Panc1 (cell line): ENCODE data around the gene PRMT6. TPM values are rescaled to one million over a fixed set of nuclear protein-coding genes. Genes with fewer than 3 reads are reported as not detected.
"Not testable (repeated sequence)": the region's sequence is repeated elsewhere in the genome, so short reads cannot be mapped to it uniquely, and the experiment has no call there.

Experiments
- ATAC-seq: fragments of 200-7000 bp; cut with Tn5 transposase; 2 replicates; pipeline ENCODE4 v1.9.1; 2020; ENCODE audit warnings: mild to moderate bottlenecking, moderate library complexity
- BruUV-seq: library from RNA; stranded (reverse); fragments of 400-500 nt; replicated peaks from 2 replicates; lab custom pipeline; 2021; lab: Mats Ljungman, UMichigan
- CTCF ChIA-PET: fragments of 300-600 bp; sonication (Branson Sonifier 250); formaldehyde crosslinking; loops from one replicate; lab custom pipeline; 2022; ENCODE audit warnings: antibody characterized with exemption; lab: Charles Lee
- POLR2A ChIA-PET: fragments of 300-600 bp; sonication (Branson Sonifier 250); formaldehyde crosslinking; loops from one replicate; lab custom pipeline; 2022; ENCODE audit warnings: antibody characterized with exemption; lab: Charles Lee
- DNase-seq: peaks from one replicate; pipeline ENCODE4 v3.0.0-alpha.2; 2010; ENCODE audit warnings: low read depth, low spot score
- H3K27ac ChIP-seq: 2 replicates; pipeline ENCODE4 v1.5.1; 2011; ENCODE audit warnings: mild to moderate bottlenecking, low read length, inconsistent platforms
- H3K27me3 ChIP-seq: fragments of 200-500 bp; sonication (Bioruptor generic); 2 replicates; pipeline ENCODE4 v1.6.0; 2014; ENCODE audit warnings: low read length, inconsistent platforms; ENCODE audit not compliant: control insufficient read depth, insufficient read depth
- H3K36me3 ChIP-seq: fragments of 200-500 bp; sonication (Bioruptor generic); 2 replicates; pipeline ENCODE4 v1.5.1; 2014; ENCODE audit warnings: inconsistent platforms, mild to moderate bottlenecking, low read length, moderate library complexity; ENCODE audit not compliant: control insufficient read depth, insufficient read depth
- H3K4me1 ChIP-seq: 2 replicates; pipeline ENCODE4 v1.5.1; 2011; ENCODE audit warnings: inconsistent platforms, mild to moderate bottlenecking, low read length, moderate library complexity; ENCODE audit not compliant: control insufficient read depth, insufficient read depth
- H3K4me3 ChIP-seq, 2 experiments: 2 replicates each; pipeline ENCODE4 v1.5.1; 2011 to 2012; ENCODE audit warnings: low read depth in 2 of 2, low read length in 2 of 2, mild to moderate bottlenecking in 2 of 2, inconsistent platforms in 1 of 2, moderate library complexity in 1 of 2
- H3K9me3 ChIP-seq: fragments of 200-500 bp; sonication (Bioruptor generic); 2 replicates; pipeline ENCODE4 v1.5.1; 2014; ENCODE audit warnings: low read depth, mild to moderate bottlenecking, inconsistent platforms, low read length, moderate library complexity; ENCODE audit not compliant: control insufficient read depth, insufficient read depth
- CTCF ChIP-seq: fragments of 450-650 bp; IDR thresholded peaks from 2 replicates; pipeline ENCODE4 v1.5.1; 2017; ENCODE audit warnings: mild to moderate bottlenecking
- POLR2AphosphoS5 ChIP-seq: IDR thresholded peaks from 2 replicates; pipeline ENCODE4 v1.6.1; 2012; ENCODE audit warnings: mild to moderate bottlenecking, low read depth, low read length, moderate library complexity
- REST ChIP-seq, 2 experiments: IDR thresholded peaks; 2 replicates each; pipeline ENCODE4 v1.6.1; 2011 to 2012; ENCODE audit warnings: low read depth in 2 of 2, control low read depth in 1 of 2, low read length in 1 of 2, mild to moderate bottlenecking in 1 of 2, moderate library complexity in 1 of 2; ENCODE audit not compliant: insufficient read depth in 1 of 2
- SIN3A ChIP-seq: IDR thresholded peaks from 2 replicates; pipeline ENCODE4 v1.6.1; 2012; ENCODE audit warnings: low read depth, mild to moderate bottlenecking, low read length, moderate library complexity, borderline replicate concordance; ENCODE audit not compliant: insufficient read depth
- TCF7L2 ChIP-seq: IDR thresholded peaks from 2 replicates; pipeline ENCODE4 v1.6.1; 2011; ENCODE audit warnings: mild to moderate bottlenecking, low read depth, low read length, inconsistent platforms
- in situ Hi-C: cut with HindIII; loops from 2 replicates; pipeline ENCODE4 v1.10.0; 2016; ENCODE audit warnings: low sequenced_read_pairs, low pct_unique_long_range_greater_than_20kb
- intact Hi-C: fragments of 100-400 bp; cut with micrococcal nuclease; formaldehyde crosslinking; loops from one replicate; pipeline ENCODE4 v1.10.0; 2022; ENCODE audit not compliant: unreplicated experiment
- total RNA-seq: library from RNA; stranded (reverse); gene quantifications from one replicate; pipeline ENCODE4 v1.2.1, GENCODE V29; 2021; ENCODE audit not compliant: unreplicated experiment

Gene PRMT6
- total RNA-seq, 1 experiment from 2014 or later, result 11.5 TPM

GRCh38 chr1:107081102-107081501 is 24.6 kb downstream of the PRMT6 start:
- ChIA-PET POLR2A (no interaction called here), CTCF (no interaction called here)
- TF ChIP-seq SIN3A (no peak), TCF7L2 (no peak), POLR2AphosphoS5 (no peak), CTCF (no peak), REST (IDR thresholded peaks at IDR 0.05; ENCODE audit: insufficient read depth in 1 of 2, low read depth in 2 of 2, low read length in 1 of 2) (no peak)
- Histone ChIP-seq H3K4me1 (no peaks in the 10 kb centered on the region), H3K36me3 (no peaks in the 10 kb centered on the region), H3K27me3 (no peaks in the 10 kb centered on the region), H3K4me3 (no peak overlapping the region), H3K27ac (no peak overlapping the region), H3K9me3 (no peaks in the 10 kb centered on the region)
- DNase-seq (no peak), ATAC-seq (no peak)
- intact Hi-C loops (no loop called here), in situ Hi-C loops (no loop called here)
- BruUV-seq, result no TSS peak

- BruUV-seq, result no TSS peak
- ATAC-seq (no peak), DNase-seq (no peak)
- ChIA-PET POLR2A (no interaction called here), CTCF (no interaction called here)
- TF ChIP-seq TCF7L2 (no peak), REST (IDR thresholded peaks at IDR 0.05; ENCODE audit: insufficient read depth in 1 of 2, low read depth in 2 of 2, low read length in 1 of 2) (no peak), SIN3A (no peak), CTCF (no peak)
- Histone ChIP-seq H3K4me1 (no peaks in the 10 kb centered on the region), H3K36me3 (no peaks in the 10 kb centered on the region), H3K4me3 (no peak overlapping the region), H3K27ac (no peak overlapping the region), H3K27me3 (no peaks in the 10 kb centered on the region), H3K9me3 (no peaks in the 10 kb centered on the region)
- in situ Hi-C loops, result no loop called here
- intact Hi-C loops, result no loop called here
Observed at GRCh38 chr1:107091418-107091817, 34.9 kb downstream of the PRMT6 start.

- DNase-seq, ATAC-seq, H3K27ac ChIP-seq, H3K36me3 ChIP-seq, intact Hi-C loops, in situ Hi-C loops, POLR2A ChIA-PET, H3K4me3 ChIP-seq, H3K9me3 ChIP-seq, H3K27me3 ChIP-seq, H3K4me1 ChIP-seq, BruUV-seq, CTCF ChIA-PET: not testable (repeated sequence)
Observed at GRCh38 chr1:107093395-107093794, 36.9 kb downstream of the PRMT6 start.
